ENCODE results near the gene TOM1. TPM values are rescaled to one million over a fixed set of nuclear protein-coding genes. Genes with fewer than 3 reads are reported as not detected.
A peak's percentile ranks its signal among the peaks of the same experiment; 100 is the strongest.

TOM1 gene
- total and polyA plus RNA-seq, 7 experiments from 2014 or later, result 32.3 to 225 (median 55.3) TPM

DNA sequence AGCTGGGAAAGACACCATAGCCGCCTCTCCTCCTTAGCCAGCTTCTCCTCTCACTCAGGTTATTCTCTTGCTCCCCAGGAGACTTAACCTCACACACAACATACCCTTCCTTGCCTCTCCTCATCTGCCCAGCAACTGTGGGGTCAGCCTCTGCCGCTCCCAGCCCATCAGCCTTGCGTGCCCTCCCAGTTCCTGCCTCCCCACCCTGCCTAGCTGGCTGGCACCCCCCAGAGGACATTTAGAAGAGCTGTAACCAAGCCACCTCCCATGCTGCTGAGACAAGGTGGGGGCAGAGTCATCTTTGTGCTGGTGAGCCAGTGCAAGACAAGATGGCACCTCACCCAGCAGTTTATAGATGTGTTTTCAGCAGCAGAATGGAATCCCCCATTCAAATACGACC lies 38.2 kb downstream of the TOM1 start:
- Histone ChIP-seq H3K27me3 (ENCODE audit: control insufficient read depth in 2 of 2, insufficient read depth in 2 of 2, low read length in 2 of 2) (no peaks in the 10 kb centered on the region), H3K27ac (ENCODE audit: low read depth, low read length) (no peak overlapping the region), H3K36me3 (ENCODE audit: control insufficient read depth in 2 of 3, insufficient read depth in 3 of 3, low read length in 3 of 3) (peaks cover 0 to 91% (median 12%) of the 10 kb centered on the region in 3 experiments), H3K9me3 (ENCODE audit: control insufficient read depth in 2 of 3, low read length in 3 of 3) (no peaks in the 10 kb centered on the region), H3K4me1 (ENCODE audit: control insufficient read depth in 2 of 2, insufficient read depth in 2 of 2, low read length in 2 of 2) (no peaks in the 10 kb centered on the region), H3K4me3 (ENCODE audit: low read length) (no peak overlapping the region)
- Mint-ChIP-seq H3K4me1 (peaks cover 0 to 27% (median 4%) of the 10 kb centered on the region in 7 donors), H3K4me3 (no peak overlapping the region), H3K9me3 (no peaks in the 10 kb centered on the region), H3K36me3 (peaks cover 6 to 42% (median 8%) of the 10 kb centered on the region in 5 donors), H3K27ac (peak overlapping the region in 1 of 9 donors; percentile 43), H3K27me3 (no peaks in the 10 kb centered on the region)
- POLR2A ChIA-PET, result no interaction called here
- CTCF ChIA-PET, result no interaction called here
- intact Hi-C loops (cut with micrococcal nuclease), result no loop called here
- DNase-seq (no peak), ATAC-seq (peak; percentile 35)

DNA sequence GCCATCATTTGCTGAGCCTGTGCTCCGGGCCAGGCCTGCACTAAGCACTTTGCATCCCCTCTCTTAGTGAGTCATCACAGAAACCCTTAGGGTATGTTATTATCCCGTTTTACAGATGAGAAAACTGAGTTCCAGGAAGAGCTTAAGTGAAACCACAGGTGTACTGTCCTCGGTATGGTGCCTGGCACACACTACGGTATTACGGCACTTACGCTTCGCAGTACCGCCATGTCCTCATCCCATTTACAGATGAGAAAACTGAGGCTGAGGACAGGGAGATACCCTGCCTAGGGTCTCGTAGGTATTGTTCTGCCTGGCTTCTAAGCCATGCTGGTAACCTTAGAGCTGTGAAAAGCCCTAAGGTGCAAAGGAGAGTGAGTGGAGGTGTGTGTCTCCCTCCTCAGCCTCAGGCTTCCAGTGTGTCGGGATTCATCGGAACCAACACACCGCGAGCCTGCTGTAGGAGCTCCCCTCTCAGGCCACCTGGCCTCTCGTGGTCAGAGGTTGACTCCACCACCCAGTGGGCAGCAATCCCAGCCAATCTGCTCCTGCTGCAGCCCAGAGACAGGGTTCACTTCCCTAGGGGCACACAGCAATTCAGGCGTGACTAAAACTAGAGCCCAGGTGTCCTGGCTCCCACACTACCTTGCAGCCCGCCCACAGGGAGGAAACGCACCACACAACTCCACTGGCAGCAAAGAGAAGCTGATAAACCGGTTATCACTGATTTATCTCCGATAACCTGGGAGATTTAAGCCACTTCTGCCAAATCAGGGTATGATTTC lies 41.6 kb downstream of the TOM1 start:
- no peak for ATAC-seq
- peak overlapping the region in 1 of 9 donors; percentile 35 for H3K27ac Mint-ChIP-seq

DNA sequence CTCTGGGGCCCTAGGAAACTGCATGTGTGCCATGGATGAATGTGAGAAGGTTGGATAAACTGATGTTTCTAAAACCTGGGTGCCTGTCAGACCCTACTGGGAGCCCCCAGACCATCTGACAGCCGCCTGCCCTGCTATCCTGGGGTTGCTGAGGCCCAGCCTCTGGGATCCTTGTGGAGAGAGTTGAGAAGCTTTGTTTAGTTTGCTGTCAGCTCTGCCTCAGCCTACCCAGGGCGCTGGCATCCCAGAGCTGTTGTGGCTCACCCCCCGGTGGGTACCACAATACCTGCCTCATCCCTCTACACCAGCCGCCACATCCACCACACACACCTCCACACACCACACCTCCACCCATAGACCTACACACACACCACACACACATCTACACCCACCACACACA lies 42.7 kb downstream of the TOM1 start:
- no peak overlapping the region for H3K4me3 ChIP-seq (ENCODE audit: low read length)
- H3K36me3 Mint-ChIP-seq, result peaks cover 4 to 24% (median 11%) of the 10 kb centered on the region in 5 donors
- H3K27me3 ChIP-seq (ENCODE audit: control insufficient read depth in 2 of 2, insufficient read depth in 2 of 2, low read length in 2 of 2), result no peaks in the 10 kb centered on the region
- no peaks in the 10 kb centered on the region for H3K9me3 Mint-ChIP-seq
- ATAC-seq (peak; percentile 15), DNase-seq (no peak)
- H3K27ac ChIP-seq (ENCODE audit: low read depth, low read length), result no peak overlapping the region
- no peaks in the 10 kb centered on the region for H3K4me1 ChIP-seq (ENCODE audit: control insufficient read depth in 2 of 2, insufficient read depth in 2 of 2, low read length in 2 of 2)
- ChIA-PET POLR2A (no interaction called here), CTCF (no interaction called here)
- peaks cover 0 to 90% (median 7%) of the 10 kb centered on the region in 3 experiments for H3K36me3 ChIP-seq (ENCODE audit: control insufficient read depth in 2 of 3, insufficient read depth in 3 of 3, low read length in 3 of 3)
- no peaks in the 10 kb centered on the region for H3K4me1 Mint-ChIP-seq
- H3K9me3 ChIP-seq (ENCODE audit: control insufficient read depth in 2 of 3, low read length in 3 of 3), result no peaks in the 10 kb centered on the region
- peak overlapping the region in 1 of 9 donors; percentile 4 for H3K27ac Mint-ChIP-seq
- intact Hi-C loops (cut with micrococcal nuclease), result no loop called here
- no peak overlapping the region for H3K4me3 Mint-ChIP-seq
- H3K27me3 Mint-ChIP-seq, result no peaks in the 10 kb centered on the region

More for the DNA sequence above, 41.6 kb downstream of the TOM1 start:
- Mint-ChIP-seq H3K27me3 (no peaks in the 10 kb centered on the region), H3K4me1 (peaks cover 0 to 2% (median 0%) of the 10 kb centered on the region in 7 donors), H3K4me3 (no peak overlapping the region), H3K9me3 (no peaks in the 10 kb centered on the region), H3K36me3 (peaks cover 4 to 30% (median 11%) of the 10 kb centered on the region in 5 donors)
- Histone ChIP-seq H3K27me3 (ENCODE audit: control insufficient read depth in 2 of 2, insufficient read depth in 2 of 2, low read length in 2 of 2) (no peaks in the 10 kb centered on the region), H3K4me3 (ENCODE audit: low read length) (no peak overlapping the region), H3K4me1 (ENCODE audit: control insufficient read depth in 2 of 2, insufficient read depth in 2 of 2, low read length in 2 of 2) (no peaks in the 10 kb centered on the region), H3K27ac (ENCODE audit: low read depth, low read length) (no peak overlapping the region), H3K9me3 (ENCODE audit: control insufficient read depth in 2 of 3, low read length in 3 of 3) (no peaks in the 10 kb centered on the region), H3K36me3 (ENCODE audit: control insufficient read depth in 2 of 3, insufficient read depth in 3 of 3, low read length in 3 of 3) (peaks cover 0 to 92% (median 14%) of the 10 kb centered on the region in 3 experiments)
- no peak for DNase-seq
- CTCF ChIA-PET, result interaction anchor here (0.5 kb wide), 1 partner anchor 56 kb away, joined by 4 read pairs; no protein-coding TSS in a partner anchor
- intact Hi-C loops (cut with micrococcal nuclease), result no loop called here
- POLR2A ChIA-PET, result no interaction called here

DNA sequence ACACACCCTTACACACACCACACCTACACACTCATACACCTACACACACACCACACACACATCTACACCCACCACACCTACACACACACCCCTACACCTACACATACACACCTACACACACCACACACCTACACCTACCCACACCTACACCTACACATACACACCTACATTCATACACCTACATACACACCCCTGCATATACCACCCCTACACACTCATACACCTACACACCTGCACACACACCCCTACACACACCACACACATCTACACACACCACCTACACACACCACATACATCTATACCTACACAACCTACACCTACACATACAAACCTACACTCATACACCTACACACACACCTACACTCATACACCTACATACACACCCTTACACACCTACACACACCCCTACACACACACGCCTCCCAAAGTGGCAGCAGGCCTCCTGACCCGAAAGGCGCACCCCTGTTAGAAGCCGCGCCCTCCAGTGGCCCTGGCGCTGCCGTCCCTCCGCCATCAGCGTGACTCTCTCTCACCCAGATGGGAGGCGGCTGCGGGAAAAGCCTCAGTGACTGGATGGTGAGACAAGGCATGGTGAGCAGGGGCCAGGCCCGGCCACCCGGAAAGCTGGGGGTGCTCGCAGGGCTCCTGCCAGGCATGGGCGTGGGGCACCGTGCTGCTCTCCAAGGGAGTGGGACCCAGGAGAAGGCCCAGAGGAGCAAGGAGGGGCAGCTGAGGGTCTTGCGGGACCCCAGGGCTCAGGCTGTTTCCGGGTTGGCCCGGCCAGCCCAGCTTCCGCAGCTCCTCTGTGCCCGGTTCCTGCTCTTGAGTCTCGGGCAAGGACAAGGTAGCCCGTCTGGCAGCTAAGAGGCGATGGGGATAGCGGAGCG lies 44.2 kb downstream of the TOM1 start:
- POLR2A ChIA-PET, result interaction anchor here (0.7 kb wide), 1 partner anchor 14 kb away, joined by 3 read pairs; no protein-coding TSS in a partner anchor
- H3K27ac Mint-ChIP-seq, result no peak overlapping the region
- H3K36me3 ChIP-seq (ENCODE audit: control insufficient read depth in 2 of 3, insufficient read depth in 3 of 3, low read length in 3 of 3), result peaks cover 0 to 80% (median 7%) of the 10 kb centered on the region in 3 experiments
- H3K4me3 ChIP-seq (ENCODE audit: low read length), result no peak overlapping the region
- ATAC-seq (no peak), DNase-seq (no peak)
- intact Hi-C loops (cut with micrococcal nuclease), result no loop called here
- no peaks in the 10 kb centered on the region for H3K9me3 ChIP-seq (ENCODE audit: control insufficient read depth in 2 of 3, low read length in 3 of 3)
- no peaks in the 10 kb centered on the region for H3K27me3 ChIP-seq (ENCODE audit: control insufficient read depth in 2 of 2, insufficient read depth in 2 of 2, low read length in 2 of 2)
- no peak overlapping the region for H3K27ac ChIP-seq (ENCODE audit: low read depth, low read length)
- no peak overlapping the region for H3K4me3 Mint-ChIP-seq
- H3K9me3 Mint-ChIP-seq, result no peaks in the 10 kb centered on the region
- peaks cover 0 to 23% (median 11%) of the 10 kb centered on the region in 5 donors for H3K36me3 Mint-ChIP-seq
- H3K27me3 Mint-ChIP-seq, result no peaks in the 10 kb centered on the region
- no peaks in the 10 kb centered on the region for H3K4me1 ChIP-seq (ENCODE audit: control insufficient read depth in 2 of 2, insufficient read depth in 2 of 2, low read length in 2 of 2)
- CTCF ChIA-PET, result interaction anchor here (1.1 kb wide), 1 partner anchor 240 kb away, joined by 3 read pairs; no protein-coding TSS in a partner anchor
- no peaks in the 10 kb centered on the region for H3K4me1 Mint-ChIP-seq

DNA sequence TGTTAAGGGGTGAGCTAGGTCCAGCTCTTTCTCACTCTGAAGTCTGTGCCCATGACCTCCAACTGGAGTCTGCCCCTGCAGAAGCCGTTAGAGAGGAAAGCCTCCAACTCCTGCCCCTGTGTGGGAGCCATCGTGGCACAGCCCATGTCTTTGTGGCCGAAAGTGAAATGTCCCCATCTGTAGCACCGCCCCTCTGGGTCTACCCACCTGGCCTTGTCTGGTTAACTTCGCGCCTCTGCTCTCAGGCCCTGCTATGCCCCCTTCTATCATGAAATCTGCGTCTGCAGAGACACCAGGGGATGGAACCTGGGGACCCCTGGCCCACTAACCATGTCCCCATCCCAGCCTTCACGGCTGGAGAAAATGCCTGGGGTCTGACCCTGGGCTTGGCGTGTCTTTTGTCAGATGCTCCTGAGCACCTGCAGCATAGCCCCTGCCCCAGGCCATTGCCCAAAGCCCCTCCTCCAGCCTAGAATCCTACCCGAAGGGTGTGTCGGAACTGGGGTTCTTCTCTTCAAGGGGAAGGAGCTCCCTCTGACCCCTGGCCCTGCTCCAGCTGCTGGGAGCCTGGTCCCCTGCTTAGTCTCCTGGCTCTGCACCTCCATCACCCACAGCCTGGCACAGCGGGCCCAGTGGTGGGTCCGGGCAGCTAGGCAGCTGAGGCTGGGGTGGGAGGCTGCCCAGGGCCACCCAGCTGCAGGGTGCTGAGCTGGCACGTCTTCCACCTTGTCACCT lies 45.4 kb downstream of the TOM1 start:
- no peaks in the 10 kb centered on the region for H3K4me1 ChIP-seq (ENCODE audit: control insufficient read depth in 2 of 2, insufficient read depth in 2 of 2, low read length in 2 of 2)
- no peaks in the 10 kb centered on the region for H3K27me3 ChIP-seq (ENCODE audit: control insufficient read depth in 2 of 2, insufficient read depth in 2 of 2, low read length in 2 of 2)
- H3K27ac ChIP-seq (ENCODE audit: low read depth, low read length), result no peak overlapping the region
- Mint-ChIP-seq H3K4me1 (peaks cover 0 to 1% (median under 1%) of the 10 kb centered on the region in 7 donors), H3K27ac (no peak overlapping the region), H3K4me3 (no peak overlapping the region), H3K36me3 (peaks cover 0 to 19% (median 7%) of the 10 kb centered on the region in 5 donors), H3K27me3 (no peaks in the 10 kb centered on the region), H3K9me3 (no peaks in the 10 kb centered on the region)
- ChIA-PET POLR2A (no interaction called here), CTCF (interaction anchor here (1.3 kb wide), 1 partner anchor 237 kb away, joined by 4 read pairs; no protein-coding TSS in a partner anchor)
- DNase-seq (no peak), ATAC-seq (no peak)
- intact Hi-C loops (cut with micrococcal nuclease), result no loop called here
- peaks cover 0 to 76% (median 7%) of the 10 kb centered on the region in 3 experiments for H3K36me3 ChIP-seq (ENCODE audit: control insufficient read depth in 2 of 3, insufficient read depth in 3 of 3, low read length in 3 of 3)
- H3K9me3 ChIP-seq (ENCODE audit: control insufficient read depth in 2 of 3, low read length in 3 of 3), result no peaks in the 10 kb centered on the region
- H3K4me3 ChIP-seq (ENCODE audit: low read length), result no peak overlapping the region

DNA sequence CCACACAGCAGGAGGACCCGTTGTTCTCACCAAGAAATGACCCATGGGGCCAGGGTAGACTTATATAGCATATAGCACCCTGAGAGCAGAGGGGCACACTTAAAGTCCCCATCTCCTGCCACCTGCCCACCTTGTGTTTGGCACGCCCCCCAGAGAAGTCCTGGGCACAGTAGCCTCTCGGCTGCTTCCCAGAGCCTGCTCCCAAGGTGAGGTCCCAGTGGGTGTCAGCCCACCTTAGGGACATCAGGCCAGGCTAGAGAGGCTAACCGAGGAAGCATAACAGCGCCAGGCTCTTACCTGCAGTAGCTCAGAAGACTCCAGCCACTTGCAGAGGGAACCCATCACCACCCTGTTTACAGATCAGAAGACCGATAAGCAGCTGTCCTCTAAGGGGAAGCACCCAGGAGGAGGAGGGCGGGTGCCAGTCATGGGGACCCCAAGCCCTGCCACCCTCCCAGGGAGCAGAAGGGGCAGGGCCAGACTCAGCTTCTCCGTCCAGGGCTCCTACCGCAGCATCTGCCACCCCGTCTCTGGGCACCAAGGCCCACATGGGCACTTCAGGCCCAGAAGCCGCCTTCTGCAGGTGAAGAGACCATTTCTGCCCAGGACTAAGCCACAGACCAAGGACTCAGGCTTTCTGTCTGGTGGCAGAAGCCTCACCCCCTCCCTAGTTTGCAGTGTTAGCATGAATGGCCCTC lies 46.3 kb downstream of the TOM1 start:
- no peak for DNase-seq
- Histone ChIP-seq H3K4me1 (ENCODE audit: control insufficient read depth in 2 of 2, insufficient read depth in 2 of 2, low read length in 2 of 2) (peaks cover under 1 to 2% of the 10 kb centered on the region in 2 donors), H3K9me3 (ENCODE audit: control insufficient read depth in 2 of 3, low read length in 3 of 3) (no peaks in the 10 kb centered on the region), H3K4me3 (ENCODE audit: low read length) (no peak overlapping the region), H3K27me3 (ENCODE audit: control insufficient read depth in 2 of 2, insufficient read depth in 2 of 2, low read length in 2 of 2) (no peaks in the 10 kb centered on the region), H3K36me3 (ENCODE audit: control insufficient read depth in 2 of 3, insufficient read depth in 3 of 3, low read length in 3 of 3) (peaks cover 0 to 67% (median 5%) of the 10 kb centered on the region in 3 experiments), H3K27ac (ENCODE audit: low read depth, low read length) (no peak overlapping the region)
- Mint-ChIP-seq H3K9me3 (no peaks in the 10 kb centered on the region), H3K36me3 (peaks cover 0 to 11% (median 5%) of the 10 kb centered on the region in 5 donors), H3K4me3 (no peak overlapping the region), H3K27ac (peak overlapping the region in 1 of 9 donors; percentile 39), H3K27me3 (no peaks in the 10 kb centered on the region), H3K4me1 (peaks cover under 1 to 9% (median 7%) of the 10 kb centered on the region in 7 donors)
- POLR2A ChIA-PET, result no interaction called here
- CTCF ChIA-PET, result interaction anchor here (1.3 kb wide), 1 partner anchor 236 kb away, joined by 4 read pairs; no protein-coding TSS in a partner anchor
- ATAC-seq, result no peak
- intact Hi-C loops (cut with micrococcal nuclease), result no loop called here
